GM10266 (cell line): Measurements from ENCODE around the gene CASP8.

Source experiments
- DNase-seq: peaks from one replicate; pipeline ENCODE4 v3.0.0; 2012; ENCODE audit errors: extremely low spot score
- TF ChIP-seq, protein P1 (sequence below): IDR thresholded peaks from 2 replicates; pipeline ENCODE4 v1.5.1; 2012; ENCODE audit warnings: mild to moderate bottlenecking, low read depth; ENCODE audit not compliant: control insufficient read depth, insufficient read depth; ENCODE audit errors: missing control alignments

Gene CASP8

DNA sequence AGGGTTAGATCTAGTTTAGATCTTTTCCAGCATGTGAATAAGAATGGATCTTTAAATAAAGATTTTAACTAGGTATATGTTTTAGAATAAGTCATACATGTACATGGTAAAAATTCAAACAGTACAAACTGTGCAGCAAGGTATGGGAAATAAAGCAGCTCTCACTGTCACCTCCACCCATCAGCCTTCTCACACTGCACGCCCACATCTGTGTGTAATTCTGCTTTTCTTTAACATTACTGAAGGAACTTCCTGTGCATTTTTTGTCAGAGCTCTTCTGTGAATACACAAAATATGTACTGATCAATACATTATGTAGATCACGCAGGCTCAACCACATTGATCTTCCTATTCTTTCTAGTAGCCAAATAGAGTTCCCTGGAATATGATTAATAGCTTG is 3.4 kb downstream of the CASP8 start:
- TF ChIP-seq, protein P1, sequence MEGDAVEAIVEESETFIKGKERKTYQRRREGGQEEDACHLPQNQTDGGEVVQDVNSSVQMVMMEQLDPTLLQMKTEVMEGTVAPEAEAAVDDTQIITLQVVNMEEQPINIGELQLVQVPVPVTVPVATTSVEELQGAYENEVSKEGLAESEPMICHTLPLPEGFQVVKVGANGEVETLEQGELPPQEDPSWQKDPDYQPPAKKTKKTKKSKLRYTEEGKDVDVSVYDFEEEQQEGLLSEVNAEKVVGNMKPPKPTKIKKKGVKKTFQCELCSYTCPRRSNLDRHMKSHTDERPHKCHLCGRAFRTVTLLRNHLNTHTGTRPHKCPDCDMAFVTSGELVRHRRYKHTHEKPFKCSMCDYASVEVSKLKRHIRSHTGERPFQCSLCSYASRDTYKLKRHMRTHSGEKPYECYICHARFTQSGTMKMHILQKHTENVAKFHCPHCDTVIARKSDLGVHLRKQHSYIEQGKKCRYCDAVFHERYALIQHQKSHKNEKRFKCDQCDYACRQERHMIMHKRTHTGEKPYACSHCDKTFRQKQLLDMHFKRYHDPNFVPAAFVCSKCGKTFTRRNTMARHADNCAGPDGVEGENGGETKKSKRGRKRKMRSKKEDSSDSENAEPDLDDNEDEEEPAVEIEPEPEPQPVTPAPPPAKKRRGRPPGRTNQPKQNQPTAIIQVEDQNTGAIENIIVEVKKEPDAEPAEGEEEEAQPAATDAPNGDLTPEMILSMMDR, result no peak
- DNase-seq, result no peak

- DNase-seq, result no peak
- TF ChIP-seq, protein P1, result no peak
Observed at GRCh38 chr2:201264472-201265173, 4.3 kb downstream of the CASP8 start.

DNA sequence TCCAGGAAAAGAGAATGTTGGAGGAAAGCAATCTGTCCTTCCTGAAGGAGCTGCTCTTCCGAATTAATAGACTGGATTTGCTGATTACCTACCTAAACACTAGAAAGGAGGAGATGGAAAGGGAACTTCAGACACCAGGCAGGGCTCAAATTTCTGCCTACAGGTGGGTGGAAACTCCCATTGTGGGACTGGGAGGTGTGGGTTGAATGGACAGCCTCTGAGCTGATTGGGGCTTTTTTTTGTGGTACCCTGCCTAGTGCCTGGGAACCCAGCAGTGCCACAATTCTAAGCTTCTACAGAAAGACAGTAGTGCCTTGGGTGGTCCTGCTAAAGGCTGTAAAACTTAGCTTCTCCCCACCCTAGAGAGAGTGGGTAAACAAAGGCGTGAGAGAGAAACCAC is 6.3 kb downstream of the CASP8 start:
- no peak for DNase-seq
- TF ChIP-seq, protein P1, result no peak

DNA sequence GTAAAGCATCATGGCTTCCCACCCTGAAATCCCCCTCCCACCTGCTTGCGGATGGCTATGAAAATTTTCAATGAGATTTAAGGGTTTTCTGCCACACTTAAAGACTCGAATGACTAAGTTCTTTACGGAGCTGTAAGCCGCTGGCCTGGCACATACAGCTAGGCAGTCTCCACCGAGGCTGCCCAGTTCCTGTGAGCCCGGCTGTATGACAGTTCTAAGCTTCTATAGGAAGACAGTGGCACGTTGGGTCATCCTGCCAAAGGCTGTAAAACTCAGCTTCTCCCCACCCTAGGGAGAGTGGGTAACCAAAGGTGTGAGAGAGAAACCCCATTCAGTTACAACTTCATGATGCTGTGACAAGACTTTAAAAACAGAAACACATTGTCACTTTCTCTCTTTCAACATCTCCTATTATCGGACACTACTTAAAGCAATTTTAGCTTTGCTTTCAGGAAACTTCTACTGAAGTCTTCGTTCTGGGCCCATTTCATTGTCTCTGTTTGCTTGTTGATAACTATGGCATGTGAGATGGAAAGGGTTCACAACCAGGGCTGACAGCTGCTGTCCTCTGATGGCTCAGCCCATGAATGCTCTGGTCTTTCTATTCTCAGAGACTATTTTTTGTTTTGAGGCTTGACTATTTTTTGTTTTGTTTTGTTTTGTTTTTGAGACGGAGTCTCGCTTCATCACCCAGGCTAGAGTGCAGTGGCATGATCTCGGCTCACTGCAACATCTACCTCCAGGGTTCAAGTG is 7.1 kb downstream of the CASP8 start:
- TF ChIP-seq, protein P1, result no peak
- DNase-seq, result no peak

DNA sequence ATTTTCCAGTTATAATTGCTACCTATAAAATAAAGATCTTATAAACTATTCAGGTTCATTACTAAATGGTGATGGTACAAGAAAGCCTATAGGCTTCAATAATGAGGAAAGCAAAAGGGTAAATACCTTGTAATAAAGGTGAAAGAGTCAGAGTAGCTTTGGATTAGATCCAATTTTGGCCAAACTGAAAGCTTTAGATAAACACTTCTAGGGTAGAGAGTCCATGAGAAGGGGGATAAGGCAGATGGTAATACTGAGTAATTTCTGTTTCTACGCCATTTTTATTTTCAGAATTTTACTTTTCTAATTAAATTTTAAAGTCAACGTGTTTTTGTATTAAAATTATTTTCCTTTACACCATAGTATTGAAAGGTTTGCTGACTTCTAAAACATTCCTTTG is 9.4 kb downstream of the CASP8 start:
- no peak for DNase-seq
- TF ChIP-seq, protein P1, result no peak

DNA sequence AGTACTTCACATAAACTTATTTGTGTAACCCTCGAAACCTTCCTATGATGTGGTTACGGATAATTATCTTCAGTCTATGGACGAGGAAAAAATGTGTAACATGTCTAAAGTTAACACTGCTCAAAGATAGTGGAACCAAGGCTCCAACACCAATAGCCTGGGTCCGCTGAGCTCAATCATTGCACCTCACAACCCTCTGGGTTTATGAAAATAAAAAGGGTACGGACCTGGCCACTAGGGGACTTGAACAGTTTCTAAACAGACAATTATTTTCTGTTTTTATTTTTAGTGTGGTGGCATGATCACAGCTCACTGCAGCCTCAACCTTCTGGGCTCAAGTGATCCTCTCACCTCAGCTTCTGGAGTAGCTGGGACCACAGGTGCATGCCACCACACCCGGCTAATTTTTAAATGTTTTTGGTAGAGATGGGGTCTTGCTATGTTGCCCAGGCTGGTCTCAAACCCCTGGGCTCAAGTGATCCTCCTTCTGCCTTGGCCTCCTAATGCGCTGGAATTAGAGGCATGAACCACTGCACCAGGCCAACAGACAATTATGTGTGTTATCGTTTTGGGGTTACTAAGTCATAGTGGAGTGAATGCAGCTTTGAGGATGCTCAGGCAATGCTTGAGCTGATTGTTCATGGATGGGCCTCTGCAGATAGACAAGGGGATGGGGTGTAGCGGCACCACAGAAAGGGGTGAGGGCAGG is 10.1 kb downstream of the CASP8 start:
- no peak for DNase-seq
- TF ChIP-seq, protein P1, result no peak

DNA sequence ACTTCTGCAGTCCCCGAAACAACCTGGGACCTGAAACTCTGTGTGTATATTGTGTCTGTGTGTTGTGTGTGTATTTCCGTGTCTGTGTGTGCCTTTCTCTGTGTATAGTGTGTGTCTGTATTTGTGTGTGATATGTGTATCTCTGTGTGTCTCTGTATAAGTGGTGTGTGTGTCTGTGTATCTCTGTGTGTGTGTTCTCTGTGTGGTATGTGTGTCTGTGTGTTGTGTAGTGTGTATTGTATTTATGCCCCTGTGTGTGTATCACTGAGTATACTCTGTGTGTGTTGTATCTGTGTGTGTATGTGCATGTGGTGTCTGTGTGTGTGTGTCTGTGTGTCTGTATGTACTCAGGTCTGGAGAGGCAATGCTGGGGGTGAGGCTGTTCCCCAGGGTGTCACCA is 11.6 kb downstream of the CASP8 start:
- DNase-seq, result no peak
- TF ChIP-seq, protein P1, result no peak
